GM19025 (cell line): ENCODE measurements around the gene WNT3A.

Experiments
- ATAC-seq: cut with Tn5 transposase; IDR thresholded peaks from one replicate; pipeline ENCODE4 v1.9.1; 2021; ENCODE audit warnings: mild to moderate bottlenecking, low read depth, moderate library complexity; ENCODE audit not compliant: unreplicated experiment

Gene WNT3A

GRCh38 chr1:228030451-228031201 lies 23.8 kb downstream of the WNT3A start:
- ATAC-seq = no peak

DNA sequence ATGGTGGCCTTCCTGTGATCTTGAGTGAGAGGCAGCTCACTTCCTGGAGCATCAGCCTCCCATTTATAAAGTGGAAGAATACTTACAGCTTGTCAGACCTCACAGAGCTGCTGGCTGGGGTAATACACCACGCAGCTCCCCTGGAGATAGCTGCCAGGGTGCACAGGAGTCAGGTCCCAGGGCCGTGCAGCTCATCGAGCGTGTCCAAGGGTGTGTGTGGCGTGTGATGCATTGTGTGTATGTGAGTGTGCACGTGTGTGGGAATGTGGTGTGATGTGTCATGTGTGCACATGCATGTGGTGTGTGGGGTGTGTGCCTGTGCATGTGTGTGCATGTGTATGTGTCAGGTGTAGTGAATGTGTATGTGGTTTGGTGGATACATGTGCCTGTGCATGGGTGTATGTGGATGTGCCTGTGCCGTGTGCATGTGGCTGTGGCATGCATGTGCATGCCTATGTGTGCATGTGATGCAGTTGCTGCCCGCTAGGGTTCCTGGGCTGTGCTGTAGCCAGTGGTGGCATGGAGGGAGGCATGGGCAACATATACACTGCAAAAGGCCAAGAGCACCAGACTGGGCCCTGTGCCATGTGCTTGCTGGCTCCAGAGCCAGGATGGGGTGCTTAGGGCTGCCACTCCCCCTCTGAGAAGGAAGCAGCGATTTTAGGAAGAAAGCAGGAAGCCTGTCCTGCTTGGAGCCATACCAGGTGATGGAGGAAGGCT lies 24.6 kb downstream of the WNT3A start:
- no peak for ATAC-seq

DNA sequence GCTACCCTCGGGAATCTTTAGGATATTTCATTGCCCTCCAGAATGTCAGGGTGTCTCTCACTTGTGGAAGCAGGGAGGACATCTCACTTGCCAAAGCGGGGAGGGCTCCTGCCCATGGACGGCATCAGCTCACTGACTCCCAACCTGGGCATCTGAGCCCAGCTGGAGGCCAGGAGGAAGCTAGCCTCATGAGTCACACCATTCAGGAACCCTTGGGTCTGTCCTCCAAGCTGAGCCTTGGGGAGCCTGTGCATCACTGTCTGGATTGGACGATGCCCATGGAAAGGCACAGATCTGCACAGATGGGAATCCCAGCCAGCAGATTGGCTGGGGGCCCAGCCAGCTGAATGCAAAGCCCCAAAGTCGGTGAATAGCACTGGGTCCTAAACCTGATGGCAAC lies 25.2 kb downstream of the WNT3A start:
- no peak for ATAC-seq

DNA sequence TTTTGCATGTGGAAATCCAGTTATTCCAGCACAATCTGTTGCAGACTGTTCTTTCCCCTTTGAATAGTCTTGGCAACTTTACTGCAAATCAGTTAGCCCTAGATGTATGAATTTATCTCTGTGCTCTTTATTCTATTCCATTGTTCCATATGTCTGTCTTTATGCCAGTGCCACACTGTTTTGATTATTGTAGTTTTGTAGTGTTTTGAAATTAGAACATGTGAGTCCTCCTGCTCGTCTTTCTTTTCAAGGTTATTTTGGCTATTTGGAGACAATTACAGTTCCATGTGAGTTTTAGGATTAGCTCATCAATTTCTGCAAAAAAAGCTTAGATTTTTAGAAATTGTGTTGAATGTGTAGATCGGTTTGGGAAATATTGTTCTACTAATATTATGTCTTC lies 26.6 kb downstream of the WNT3A start:
- ATAC-seq = no peak

- ATAC-seq = no peak
Observed at GRCh38 chr1:228034954-228035837, 28.4 kb downstream of the WNT3A start.

DNA sequence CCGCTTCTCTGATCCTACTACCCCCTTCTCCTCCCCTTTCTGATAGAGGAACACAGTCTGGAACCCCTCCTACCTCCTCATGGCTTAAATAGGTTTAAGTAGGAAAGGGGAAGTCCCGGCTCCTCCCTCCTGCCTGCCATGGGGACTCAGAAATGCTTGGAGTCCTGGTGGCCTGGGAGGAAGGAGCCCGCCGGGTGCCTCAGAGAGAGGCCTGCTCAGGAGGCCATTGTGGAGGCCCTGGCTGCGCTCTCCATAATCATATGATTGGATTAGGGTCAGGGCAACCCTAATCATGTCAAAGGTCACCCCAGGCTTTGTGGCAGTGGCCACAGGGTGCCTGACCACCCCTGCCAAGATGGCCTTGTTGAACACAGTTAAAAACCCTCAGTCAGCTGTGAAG lies 29.0 kb downstream of the WNT3A start:
- no peak for ATAC-seq

DNA sequence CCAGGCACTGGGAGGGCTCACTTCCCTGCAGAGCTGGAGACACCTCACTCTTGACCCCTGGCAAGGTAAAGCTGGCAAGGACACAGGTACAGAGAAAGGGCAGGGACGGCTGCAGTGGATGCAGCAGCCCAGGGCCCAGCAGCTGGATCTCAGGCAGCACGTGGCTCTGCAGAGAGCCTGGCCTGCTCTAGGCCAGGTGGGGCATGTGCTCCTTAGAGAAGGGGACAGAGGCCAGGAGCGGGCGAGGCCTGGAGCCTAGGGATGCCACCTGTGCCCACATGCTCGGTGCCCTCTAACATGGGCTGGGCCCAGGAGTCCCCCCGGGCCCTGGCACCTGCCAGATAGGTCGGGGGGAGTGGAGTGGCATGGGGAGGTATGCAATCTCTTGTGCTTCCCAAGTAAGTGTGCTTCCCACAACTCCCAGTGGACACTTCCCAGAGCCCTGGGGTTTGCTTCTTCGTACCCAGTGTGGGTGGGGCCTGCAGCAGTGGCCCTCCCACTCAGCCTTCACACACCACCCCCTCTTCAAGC lies 30.0 kb downstream of the WNT3A start:
- ATAC-seq = no peak

DNA sequence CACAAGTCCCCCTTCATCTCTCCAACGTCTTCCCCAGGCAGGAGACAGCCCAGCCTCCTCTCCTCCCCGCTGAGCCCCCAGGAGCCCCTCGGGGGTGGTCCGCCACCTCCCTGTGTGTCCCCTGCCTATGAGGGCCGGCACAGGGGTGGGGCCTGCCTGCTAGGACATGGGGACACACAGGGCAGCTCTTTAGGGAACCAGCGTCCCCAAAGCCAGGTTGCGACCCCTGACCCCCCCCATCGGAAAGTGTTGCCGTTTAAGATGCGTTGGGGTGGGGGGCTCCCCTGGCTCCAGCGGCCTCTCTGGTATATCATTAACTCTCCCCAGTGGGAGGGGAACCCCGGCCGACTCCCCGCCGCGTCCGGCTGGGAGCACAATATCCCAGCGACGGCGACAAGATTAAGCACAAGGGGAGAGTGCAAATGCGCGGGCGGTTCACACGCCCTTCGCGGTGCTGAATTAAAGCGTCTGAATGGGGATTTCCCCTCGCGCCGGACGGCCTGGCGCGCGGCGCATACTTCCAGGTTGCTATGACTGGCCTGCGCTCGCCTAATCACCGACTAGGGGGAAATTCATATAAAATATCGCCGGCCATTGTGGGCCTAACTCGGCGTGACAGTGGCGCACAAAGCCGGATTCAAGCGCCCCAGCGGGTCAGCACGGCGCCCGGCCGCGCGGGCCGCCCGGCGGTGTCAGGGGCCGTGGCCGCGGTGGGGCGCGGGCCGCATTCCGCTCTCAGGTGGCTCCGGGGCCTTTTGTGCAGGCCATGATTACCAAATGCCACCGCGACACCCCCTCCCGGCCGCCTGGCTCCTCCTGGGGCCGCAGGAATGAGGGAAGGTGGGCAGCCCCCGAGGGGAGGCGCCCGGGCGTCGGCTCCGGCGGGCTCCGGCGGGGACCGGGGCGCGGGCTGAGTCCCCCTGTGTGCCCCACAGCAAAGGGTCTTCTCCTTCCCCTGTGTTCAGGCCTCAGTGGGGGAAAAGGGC lies 30.9 kb downstream of the WNT3A start:
- peak; percentile 81 for ATAC-seq

DNA sequence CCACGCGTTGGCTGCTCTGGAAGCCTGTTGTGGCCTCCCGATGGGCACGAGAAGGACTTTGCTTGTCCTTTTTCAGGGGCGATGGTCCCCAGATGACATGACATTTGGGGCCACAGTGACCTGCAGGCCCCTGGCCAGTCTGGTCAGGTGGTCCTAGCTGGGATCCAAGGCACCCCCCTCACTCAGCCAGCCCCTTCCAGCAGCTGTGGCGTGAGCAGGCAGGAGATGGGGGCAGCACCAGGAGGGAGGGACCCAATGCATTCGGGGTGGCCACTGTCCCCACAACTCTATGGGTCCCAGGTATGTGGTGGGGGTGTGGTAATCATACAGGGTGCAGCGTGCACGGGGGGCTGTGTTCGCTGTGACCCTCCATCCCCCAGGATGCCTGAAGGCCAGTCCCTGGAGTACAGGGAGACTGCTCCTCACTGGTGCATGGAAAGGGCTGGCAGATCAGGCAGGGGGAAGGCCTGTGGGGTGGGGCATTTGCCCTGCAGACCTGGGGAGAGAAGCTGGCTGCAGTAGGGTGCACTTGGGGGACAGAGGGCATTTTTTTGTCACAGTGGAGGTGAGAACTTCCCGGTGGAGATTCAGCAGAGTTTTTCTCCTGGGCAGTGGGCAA lies 31.7 kb downstream of the WNT3A start:
- ATAC-seq = no peak

DNA sequence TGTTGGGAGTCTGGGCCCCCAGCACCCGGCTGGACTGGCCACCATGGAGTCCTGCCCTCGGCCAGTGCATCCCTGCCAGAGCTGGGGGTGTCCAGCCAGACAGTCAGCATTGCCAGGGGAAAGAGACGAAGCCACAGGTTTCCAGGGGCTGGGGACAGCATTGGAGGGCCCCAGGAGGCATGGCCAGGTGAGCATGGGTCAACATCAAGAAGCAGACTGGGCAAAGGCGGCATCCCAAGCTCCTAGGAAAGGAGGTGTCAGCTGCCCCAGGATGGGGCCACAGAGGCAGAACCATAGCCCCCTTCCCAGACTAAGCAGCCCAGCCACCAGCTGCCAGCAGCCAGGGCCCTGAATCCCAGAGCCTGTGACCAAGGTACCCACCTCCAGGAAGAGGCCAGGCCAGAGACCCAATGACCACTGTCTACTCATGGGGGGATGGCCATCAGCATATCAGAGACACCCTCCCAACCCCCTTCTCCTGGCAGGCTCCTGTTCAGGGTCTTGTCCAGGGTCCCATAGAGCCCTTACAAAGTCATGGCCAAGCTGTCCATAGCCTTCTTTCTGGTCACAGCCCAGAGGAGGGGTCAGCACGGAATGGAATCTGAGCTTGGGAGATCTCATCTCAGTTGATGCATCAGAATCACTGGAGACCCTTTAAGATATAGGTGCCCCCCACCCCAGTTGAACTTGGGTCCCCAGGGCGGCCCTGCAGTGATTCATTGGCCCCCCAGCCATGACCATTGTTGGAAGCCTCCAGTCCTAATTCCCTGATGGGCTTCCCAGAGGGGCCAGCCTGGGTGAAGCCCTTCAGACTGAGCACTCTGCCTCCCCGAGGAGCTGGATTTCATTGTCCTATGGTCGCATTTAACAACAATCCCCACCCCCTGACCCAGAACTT lies 32.5 kb downstream of the WNT3A start:
- no peak for ATAC-seq

GRCh38 chr1:228039986-228040385 lies 33.2 kb downstream of the WNT3A start:
- ATAC-seq = no peak

DNA sequence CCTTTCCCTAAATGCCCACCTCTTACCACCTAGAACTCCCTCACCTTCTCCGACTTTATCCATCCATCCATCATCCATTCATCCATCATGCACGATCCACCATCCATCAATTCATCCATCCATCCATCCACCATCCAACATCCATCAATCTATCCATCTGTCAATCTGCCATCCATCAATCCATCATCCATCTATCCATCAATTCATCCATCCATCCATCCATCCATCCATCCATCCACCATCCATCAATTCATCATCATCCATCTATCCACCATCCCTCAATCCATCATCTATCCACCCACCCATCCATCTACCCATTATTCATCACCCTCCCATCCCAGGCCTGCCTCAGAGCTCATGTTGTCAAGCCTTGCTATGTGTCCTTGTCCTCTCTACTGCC lies 34.5 kb downstream of the WNT3A start:
- ATAC-seq = no peak

DNA sequence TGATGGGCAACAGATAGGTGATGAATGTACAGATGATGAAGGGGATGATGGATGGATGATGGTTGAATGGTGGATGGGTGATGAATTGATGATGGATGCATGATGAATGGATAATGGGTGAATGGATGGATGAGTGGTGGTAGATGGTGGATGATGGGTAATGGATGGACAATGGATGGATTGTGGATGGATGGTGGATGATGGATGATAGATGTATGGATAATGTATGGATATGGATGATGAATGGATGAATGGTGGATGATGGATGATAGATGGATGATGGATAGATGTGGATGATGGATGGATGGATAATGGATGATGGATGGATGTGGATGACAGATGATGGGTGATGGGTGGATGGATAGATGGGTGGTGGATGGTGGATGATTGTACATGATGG lies 35.7 kb downstream of the WNT3A start:
- ATAC-seq = no peak

- no peak for ATAC-seq
Observed at GRCh38 chr1:228043281-228043848, 36.6 kb downstream of the WNT3A start.

DNA sequence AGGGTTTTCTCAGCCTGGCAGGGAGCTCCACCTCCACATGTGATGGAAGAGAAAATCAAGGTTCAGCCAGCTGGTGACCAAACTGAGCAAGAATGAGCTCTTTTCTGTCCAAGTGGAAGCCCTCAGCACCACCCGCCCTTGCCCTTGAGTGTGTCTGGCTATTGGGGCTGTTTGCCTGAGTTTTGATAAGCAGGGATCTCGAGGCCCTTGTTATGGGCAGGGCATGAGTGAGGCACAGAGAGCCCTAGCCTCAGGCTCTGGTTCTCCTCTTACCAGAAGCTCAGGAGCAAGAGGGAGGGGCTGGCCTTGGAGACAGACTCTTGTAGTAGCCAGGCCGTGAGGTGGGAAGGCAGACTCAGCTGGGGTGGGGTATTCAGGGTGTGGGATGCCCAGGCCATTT lies 38.2 kb downstream of the WNT3A start:
- no peak for ATAC-seq

GRCh38 chr1:228045405-228045804 lies 38.6 kb downstream of the WNT3A start:
- ATAC-seq = no peak

- no peak for ATAC-seq
Observed at GRCh38 chr1:228045871-228046270, 39.1 kb downstream of the WNT3A start.
